ENCODE results near the gene LPCAT3. TPM values are rescaled to one million over a fixed set of nuclear protein-coding genes. Genes with fewer than 3 reads are reported as not detected.
"Not testable (repeated sequence)": the region's sequence is repeated elsewhere in the genome, so short reads cannot be mapped to it uniquely, and the experiment has no call there.

Gene LPCAT3
- 10 to 100 TPM; 26.1 TPM for total RNA-seq

GRCh38 chr12:7018350-7019042 lies at the start of gene LPCAT3:
TSS of gene LPCAT3 (minus strand) at chr12:7018476. CDS start at chr12:7018424, 52 bp downstream.
- CTCF ChIA-PET, result interaction anchor here (0.5 to 1.8 kb wide), 9 partner anchors 8 to 683 kb away, joined by 3 to 6 read pairs (median 3); partner anchors contain the start of genes C12orf57 and RNU7-1
- POLR2A ChIA-PET, result interaction anchor here (0.7 to 1.4 kb wide), 5 partner anchors 57 to 128 kb away, joined by 3 to 9 read pairs (median 5); partner anchors contain the start of genes C12orf57 and RNU7-1

- CTCF ChIA-PET, result no interaction called here
Measured at GRCh38 chr12:7067096-7067495, 48.8 kb upstream of the LPCAT3 start.

GRCh38 chr12:7066596-7066995 lies 48.3 kb upstream of the LPCAT3 start:
- POLR2A ChIA-PET, result no interaction called here
- CTCF ChIA-PET, result no interaction called here

More at GRCh38 chr12:7067096-7067495, 48.8 kb upstream of the LPCAT3 start:
- POLR2A ChIA-PET, result no interaction called here

- ChIA-PET CTCF (no interaction called here), POLR2A (no interaction called here)
Measured at GRCh38 chr12:7065073-7065623, 46.9 kb upstream of the LPCAT3 start.

GRCh38 chr12:7064516-7064915 lies 46.2 kb upstream of the LPCAT3 start:
- ChIA-PET CTCF (no interaction called here), POLR2A (no interaction called here)

- ChIA-PET CTCF (no interaction called here), POLR2A (no interaction called here)
Measured at GRCh38 chr12:7061596-7061995, 43.3 kb upstream of the LPCAT3 start.

- ChIA-PET CTCF (interaction anchor here (1.1 kb wide), 1 partner anchor 101 kb away, joined by 3 read pairs; no protein-coding TSS in a partner anchor), POLR2A (no interaction called here)
Measured at GRCh38 chr12:7061138-7061537, 42.9 kb upstream of the LPCAT3 start.

GRCh38 chr12:7060353-7060954 lies 42.2 kb upstream of the LPCAT3 start, which contains the start of gene C1S:
TSS of gene C1S (plus strand) at chr12:7060718. CDS start at chr12:7061913, 1,195 bp downstream.
- POLR2A ChIA-PET, result no interaction called here
- CTCF ChIA-PET, result interaction anchor here (1.1 kb wide), 1 partner anchor 102 kb away, joined by 3 read pairs; no protein-coding TSS in a partner anchor

GRCh38 chr12:7059780-7060179 lies 41.5 kb upstream of the LPCAT3 start:
- ChIA-PET POLR2A (no interaction called here), CTCF (interaction anchor here (1.1 kb wide), 1 partner anchor 102 kb away, joined by 3 read pairs; no protein-coding TSS in a partner anchor)

GRCh38 chr12:7058850-7059395 lies 40.6 kb upstream of the LPCAT3 start:
- POLR2A ChIA-PET, result interaction anchor here (0.7 kb wide), 1 partner anchor 651 kb away, joined by 3 read pairs; no protein-coding TSS in a partner anchor
- CTCF ChIA-PET, result no interaction called here

GRCh38 chr12:7058163-7058845 lies 40.0 kb upstream of the LPCAT3 start:
- POLR2A ChIA-PET, result no interaction called here

GRCh38 chr12:7055736-7056135 lies 37.5 kb upstream of the LPCAT3 start:
- POLR2A ChIA-PET, CTCF ChIA-PET: not testable (repeated sequence)

More at GRCh38 chr12:7058163-7058845, 40.0 kb upstream of the LPCAT3 start:
- CTCF ChIA-PET, result no interaction called here

- ChIA-PET POLR2A (no interaction called here), CTCF (no interaction called here)
Measured at GRCh38 chr12:7054925-7055324, 36.6 kb upstream of the LPCAT3 start.

GRCh38 chr12:7049973-7050372 lies 31.7 kb upstream of the LPCAT3 start:
- POLR2A ChIA-PET, CTCF ChIA-PET: not testable (repeated sequence)

GRCh38 chr12:7049445-7049951 lies 31.2 kb upstream of the LPCAT3 start:
- CTCF ChIA-PET, POLR2A ChIA-PET: not testable (repeated sequence)

GRCh38 chr12:7047306-7047705 lies 29.0 kb upstream of the LPCAT3 start:
- POLR2A ChIA-PET, result no interaction called here
- CTCF ChIA-PET, result interaction anchor here (1.3 kb wide), 1 partner anchor 29 kb away, joined by 4 read pairs; the partner anchor contains the start of gene LPCAT3

- POLR2A ChIA-PET, result no interaction called here
- CTCF ChIA-PET, result interaction anchor here (1.3 kb wide), 1 partner anchor 28 kb away, joined by 4 read pairs; the partner anchor contains the start of gene LPCAT3
Measured at GRCh38 chr12:7046383-7047105, 28.3 kb upstream of the LPCAT3 start.

GRCh38 chr12:7045913-7046312 lies 27.6 kb upstream of the LPCAT3 start:
- POLR2A ChIA-PET, result no interaction called here

GRCh38 chr12:7042842-7043241 lies 24.6 kb upstream of the LPCAT3 start:
- POLR2A ChIA-PET, result no interaction called here
- CTCF ChIA-PET, result interaction anchor here (1.5 kb wide), 1 partner anchor 96 kb away, joined by 5 read pairs; no protein-coding TSS in a partner anchor

More at GRCh38 chr12:7045913-7046312, 27.6 kb upstream of the LPCAT3 start:
- CTCF ChIA-PET, result no interaction called here

Data from activated CD8-positive, alpha-beta memory T cell treated with anti-CD3 and anti-CD28 coated beads for 36 hours (primary cell).